T-helper 1 cell (primary cell): ENCODE measurements around the gene GOLGA6A.

Experiments
- DNase-seq, 5 donors: peaks; one replicate each; pipeline ENCODE4 v3.0.0-alpha.2; 2012 to 2020

GOLGA6A gene

DNA sequence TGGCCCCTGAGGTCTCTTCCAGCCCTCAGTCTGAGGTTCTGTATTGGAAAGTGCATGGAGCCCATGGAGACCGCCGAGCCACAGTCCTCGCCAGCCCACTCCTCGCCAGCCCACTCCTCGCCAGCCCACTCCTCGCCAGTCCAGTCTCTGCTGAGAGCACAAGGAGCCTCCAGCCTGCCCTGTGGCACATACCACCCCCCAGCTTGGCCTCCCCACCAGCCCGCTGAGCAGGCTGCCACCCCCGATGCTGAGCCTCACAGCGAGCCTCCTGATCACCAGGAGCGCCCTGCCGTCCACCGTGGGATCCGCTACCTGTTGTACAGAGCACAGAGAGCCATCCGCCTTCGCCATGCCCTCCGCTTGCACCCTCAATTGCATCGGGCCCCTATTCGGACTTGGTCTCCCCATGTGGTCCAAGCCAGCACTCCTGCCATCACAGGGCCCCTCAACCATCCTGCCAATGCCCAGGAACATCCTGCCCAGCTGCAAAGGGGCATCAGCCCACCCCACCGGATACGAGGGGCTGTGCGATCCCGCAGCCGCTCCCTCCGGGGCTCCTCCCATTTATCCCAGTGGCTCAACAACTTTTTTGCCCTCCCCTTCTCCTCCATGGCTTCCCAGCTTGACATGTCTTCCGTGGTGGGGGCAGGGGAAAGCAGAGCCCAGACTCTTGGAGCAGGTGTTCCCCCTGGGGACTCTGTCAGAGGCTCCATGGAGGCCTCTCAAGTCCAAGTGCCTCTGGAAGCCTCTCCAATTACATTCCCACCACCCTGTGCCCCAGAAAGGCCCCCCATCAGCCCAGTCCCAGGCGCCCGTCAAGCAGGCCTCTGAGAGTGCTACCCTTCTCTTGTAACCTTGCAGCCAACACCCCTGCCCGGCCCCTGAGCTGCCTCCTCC is 47.0 kb downstream of the GOLGA6A start:
- no peak for DNase-seq

DNA sequence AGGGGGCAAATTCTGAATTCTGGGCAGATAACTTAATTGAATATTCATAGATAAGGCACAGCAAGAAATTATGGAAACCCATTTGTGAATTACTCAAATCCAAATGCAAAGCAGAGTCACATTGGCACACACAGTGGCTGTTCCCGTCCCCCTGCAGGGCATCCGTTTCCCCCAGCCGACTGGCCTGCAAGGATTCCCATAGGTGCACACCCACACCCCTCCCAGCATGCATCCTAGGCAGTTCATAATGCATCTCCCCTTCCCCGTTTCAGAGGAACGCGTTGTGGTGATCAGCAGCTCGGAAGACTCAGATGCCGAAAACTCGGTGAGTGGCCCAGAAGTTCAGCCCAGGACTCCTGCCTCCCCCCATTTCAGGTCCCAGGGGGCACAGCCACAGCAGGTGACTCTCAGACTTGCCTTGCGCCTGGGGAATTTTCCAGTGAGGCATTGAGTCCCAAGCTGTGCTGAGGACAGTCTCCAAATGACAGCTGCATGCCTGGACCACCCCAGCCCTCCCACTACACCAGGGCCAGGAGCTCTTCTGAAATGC is 48.1 kb downstream of the GOLGA6A start:
- DNase-seq: no peak

DNA sequence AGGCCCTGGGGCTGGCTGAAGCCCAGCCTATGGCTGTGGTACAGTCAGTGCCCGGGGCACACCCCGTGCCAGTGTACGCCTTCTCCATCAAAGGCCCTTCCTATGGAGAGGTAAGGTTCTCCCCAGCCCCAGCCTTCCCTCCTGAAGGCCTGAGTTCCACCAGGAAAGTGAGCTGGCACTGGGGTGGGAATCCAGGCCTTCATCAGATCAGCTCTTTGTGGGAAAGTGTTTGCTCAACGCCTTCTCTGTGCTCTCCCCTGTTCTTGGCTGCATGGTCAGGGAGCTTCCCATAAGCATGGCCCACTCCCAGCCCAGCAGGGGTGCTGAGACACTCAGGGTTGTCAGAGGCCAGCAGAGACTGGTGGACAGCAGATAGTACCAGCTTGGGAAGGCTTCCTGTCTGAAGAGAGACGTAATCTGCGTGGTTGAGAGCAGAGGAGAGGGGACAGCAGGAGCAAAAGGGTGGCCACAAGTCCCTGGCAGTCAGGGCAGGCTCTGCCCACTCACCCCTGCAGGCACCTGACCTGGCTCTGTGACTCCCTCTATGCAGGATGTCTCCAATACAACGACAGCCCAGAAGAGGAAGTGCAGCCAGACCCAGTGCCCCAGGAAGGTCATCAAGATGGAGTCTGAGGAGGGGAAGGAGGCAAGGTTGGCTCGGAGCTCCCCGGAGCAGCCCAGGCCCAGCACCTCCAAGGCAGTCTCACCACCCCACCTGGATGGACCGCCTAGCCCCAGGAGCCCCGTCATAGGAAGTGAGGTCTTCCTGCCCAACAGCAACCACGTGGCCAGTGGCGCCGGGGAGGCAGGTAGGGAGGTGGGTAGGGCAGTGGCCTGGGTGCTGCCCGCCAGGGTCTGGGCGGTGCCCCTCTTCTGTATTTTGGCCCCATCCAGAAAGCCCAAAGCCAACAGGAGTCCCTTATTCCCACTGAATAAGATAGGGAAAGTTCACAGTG is 49.5 kb downstream of the GOLGA6A start:
- no peak for DNase-seq

DNA sequence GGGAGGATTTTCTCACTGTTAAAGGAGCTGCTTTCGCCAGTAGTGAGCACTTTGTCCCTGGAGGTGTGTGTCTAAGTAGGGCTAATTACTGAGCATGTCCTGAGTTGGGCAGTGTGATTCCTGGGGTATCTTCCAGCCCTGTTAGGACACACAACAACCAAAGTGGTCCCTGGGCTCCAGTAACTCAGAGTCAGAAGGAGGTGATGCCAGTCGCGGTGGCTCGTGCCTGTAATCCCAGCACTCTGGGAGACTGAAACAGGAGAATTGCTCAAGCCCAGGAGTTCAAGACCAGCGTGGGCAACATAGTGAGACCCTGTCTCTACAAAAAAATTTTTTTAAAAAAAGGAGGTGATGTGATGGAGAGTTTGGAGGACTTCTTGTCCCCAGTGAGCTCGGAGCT is 50.3 kb downstream of the GOLGA6A start:
- DNase-seq: no peak

DNA sequence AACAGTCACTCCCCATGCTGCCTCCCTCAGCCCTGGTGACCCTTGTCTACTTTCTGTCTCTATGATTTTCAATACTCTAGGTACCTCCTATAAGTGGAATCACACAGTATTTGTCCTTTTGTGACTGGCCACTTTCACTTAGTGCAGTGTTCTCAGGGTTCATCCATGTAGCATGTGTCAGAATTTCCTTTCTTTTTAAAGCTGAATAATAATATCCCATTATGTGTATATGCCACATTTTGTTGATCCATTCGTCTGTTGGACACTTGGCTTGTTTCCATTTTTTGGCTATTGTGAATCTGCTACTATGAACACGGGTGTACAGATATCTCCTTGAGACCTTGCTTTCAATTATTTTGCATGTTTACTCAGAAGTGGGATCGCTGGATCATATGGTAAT is 53.7 kb downstream of the GOLGA6A start:
- no peak for DNase-seq

DNA sequence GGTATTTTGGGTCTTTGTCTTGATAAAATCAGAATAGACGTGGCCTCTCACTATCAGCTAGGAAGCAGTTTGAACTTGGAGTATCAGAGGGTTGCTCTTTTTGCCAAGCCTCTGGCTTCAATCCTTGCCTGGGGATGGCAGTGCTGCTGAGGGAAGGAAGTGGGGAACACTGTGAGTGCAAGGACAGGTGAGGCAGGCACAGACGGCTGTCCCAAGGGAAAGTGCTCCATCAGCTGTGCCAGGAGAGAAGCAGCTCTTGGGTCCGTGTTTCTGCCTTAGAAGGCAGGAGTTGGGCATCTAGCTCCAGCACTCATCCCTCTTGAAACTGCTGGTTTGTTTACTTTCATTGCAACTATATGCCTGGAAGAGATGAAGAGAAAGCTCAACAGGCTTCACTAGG is 54.7 kb downstream of the GOLGA6A start:
- DNase-seq: no peak

DNA sequence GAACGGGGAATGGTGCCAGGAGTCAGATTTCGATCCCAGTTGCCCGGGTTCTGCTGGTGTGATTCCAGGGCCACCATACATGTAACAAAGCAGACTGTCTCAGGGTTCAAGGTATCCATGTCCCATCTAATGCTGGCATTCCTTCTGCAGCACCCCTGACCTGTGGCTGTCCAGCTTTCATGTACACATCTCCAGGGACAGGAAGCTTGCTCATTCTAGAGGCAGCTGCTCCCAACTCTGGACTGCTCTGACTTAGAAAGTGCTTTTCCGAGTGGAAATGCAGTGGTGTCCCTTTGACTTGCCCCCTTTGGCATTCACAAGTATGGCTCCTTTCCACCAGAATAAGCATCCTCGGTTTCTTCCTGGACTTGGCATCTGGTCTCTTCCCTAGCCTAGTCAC is 56.9 kb downstream of the GOLGA6A start:
- no peak for DNase-seq

DNA sequence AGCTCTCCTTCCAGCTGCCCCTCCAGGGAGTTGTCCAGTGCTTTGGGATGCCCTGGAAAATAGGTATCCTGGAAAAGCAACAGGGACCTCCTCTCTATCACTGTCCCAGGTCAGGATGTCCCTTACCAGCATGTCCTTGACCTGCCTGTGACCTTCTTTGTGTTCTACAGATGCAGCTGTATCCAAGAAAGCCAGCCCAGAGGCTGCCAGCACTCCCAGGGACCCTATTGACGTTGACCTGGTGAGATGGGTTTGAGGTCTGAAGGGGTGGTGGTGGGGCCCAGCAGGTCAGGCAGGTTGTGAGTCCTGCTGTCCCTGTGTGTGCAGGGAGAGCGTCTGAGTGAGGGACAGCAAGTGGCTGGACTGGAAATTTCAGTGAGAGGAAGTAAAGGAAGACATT is 57.7 kb downstream of the GOLGA6A start:
- DNase-seq: no peak

DNA sequence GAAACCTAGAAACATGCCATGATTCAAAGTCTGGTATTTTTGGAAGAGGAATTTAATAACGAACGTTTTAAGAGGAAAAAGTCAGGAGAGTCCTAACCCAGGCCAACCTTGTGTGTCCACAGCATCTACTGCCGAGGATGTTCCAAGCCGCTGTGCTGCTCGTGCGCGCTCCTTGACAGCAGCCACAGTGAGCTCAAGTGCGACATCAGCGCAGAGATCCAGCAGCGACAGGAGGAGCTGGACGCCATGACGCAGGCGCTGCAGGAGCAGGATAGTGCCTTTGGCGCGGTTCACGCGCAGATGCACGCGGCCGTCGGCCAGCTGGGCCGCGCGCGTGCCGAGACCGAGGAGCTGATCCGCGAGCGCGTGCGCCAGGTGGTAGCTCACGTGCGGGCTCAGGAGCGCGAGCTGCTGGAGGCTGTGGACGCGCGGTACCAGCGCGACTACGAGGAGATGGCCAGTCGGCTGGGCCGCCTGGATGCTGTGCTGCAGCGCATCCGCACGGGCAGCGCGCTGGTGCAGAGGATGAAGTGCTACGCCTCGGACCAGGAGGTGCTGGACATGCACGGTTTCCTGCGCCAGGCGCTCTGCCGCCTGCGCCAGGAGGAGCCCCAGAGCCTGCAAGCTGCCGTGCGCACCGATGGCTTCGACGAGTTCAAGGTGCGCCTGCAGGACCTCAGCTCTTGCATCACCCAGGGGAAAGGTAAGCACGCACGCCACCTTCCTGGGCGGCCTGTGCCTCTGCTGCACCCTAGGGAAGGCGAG is 59.5 kb downstream of the GOLGA6A start:
- DNase-seq: no peak
